ENCODE results near the gene CADM1.

The CADM1 gene

DNA sequence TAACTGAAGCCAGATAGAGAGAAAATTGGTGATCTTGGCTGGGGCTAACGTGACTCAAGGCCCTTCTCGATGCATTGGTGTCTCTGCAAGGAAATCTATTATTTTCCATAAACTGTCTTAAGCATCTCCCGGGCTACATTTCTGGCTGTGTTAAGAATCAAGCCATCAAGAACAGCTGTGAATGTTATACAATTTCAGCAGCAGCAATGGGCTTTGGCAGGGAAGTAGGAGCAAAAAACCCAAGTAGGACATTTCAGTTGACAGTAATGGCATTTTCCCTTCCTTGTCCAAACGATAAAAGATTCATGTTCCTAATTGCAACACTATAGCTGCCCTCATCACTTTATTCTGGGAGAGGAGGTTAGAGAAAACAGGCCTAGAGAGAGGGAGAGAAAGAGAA, 335.0 kb downstream of the CADM1 start:
- DNase-seq (ENCODE audit: low spot score): no peak
- ChIA-PET POLR2A (ENCODE audit: low non-redundant PET) (no interaction called here), CTCF (interaction anchor here (0.6 to 1.0 kb wide), 2 partner anchors 9 to 69 kb away, joined by 3 read pairs; no protein-coding TSS in a partner anchor)
- TF ChIP-seq, protein P1, sequence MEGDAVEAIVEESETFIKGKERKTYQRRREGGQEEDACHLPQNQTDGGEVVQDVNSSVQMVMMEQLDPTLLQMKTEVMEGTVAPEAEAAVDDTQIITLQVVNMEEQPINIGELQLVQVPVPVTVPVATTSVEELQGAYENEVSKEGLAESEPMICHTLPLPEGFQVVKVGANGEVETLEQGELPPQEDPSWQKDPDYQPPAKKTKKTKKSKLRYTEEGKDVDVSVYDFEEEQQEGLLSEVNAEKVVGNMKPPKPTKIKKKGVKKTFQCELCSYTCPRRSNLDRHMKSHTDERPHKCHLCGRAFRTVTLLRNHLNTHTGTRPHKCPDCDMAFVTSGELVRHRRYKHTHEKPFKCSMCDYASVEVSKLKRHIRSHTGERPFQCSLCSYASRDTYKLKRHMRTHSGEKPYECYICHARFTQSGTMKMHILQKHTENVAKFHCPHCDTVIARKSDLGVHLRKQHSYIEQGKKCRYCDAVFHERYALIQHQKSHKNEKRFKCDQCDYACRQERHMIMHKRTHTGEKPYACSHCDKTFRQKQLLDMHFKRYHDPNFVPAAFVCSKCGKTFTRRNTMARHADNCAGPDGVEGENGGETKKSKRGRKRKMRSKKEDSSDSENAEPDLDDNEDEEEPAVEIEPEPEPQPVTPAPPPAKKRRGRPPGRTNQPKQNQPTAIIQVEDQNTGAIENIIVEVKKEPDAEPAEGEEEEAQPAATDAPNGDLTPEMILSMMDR (conservative IDR thresholded peaks at IDR 0.05; ENCODE audit: low read depth): no peak
- no peak overlapping the region for H3K27ac ChIP-seq

GRCh38 chr11:115168686-115169085, 335.5 kb downstream of the CADM1 start:
- DNase-seq (ENCODE audit: low spot score): no peak
- ChIA-PET POLR2A (ENCODE audit: low non-redundant PET) (no interaction called here), CTCF (no interaction called here)
- TF ChIP-seq, protein P1 (conservative IDR thresholded peaks at IDR 0.05; ENCODE audit: low read depth): no peak
- H3K27ac ChIP-seq: no peak overlapping the region

DNA sequence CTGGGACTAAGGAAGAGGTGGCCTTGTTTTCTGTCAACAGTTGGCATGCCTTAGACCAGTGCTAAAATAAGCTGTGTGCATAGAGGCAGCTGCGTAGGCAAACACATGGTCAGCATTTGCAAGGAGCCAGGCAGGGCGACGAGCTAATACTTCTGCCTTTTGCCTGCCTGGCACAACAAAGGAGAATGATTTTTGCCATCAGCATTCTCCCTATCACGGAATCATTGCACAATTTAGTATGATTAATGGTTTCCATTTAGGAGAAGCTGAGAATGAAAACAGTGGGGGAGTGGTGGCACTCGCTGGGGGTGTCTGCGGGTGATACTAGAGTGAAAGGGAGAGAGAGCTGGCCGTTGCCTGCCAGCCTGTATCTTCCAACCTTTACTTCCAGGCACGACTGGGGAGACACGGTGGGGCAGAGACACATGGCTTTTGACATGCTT, 336.0 kb downstream of the CADM1 start:
- POLR2A ChIA-PET (ENCODE audit: low non-redundant PET): no interaction called here

GRCh38 chr11:115167456-115167855, 336.8 kb downstream of the CADM1 start:
- TF ChIP-seq, protein P1 (conservative IDR thresholded peaks at IDR 0.05; ENCODE audit: low read depth): no peak
- no peak overlapping the region for H3K27ac ChIP-seq
- POLR2A ChIA-PET (ENCODE audit: low non-redundant PET): no interaction called here
- CTCF ChIA-PET: no interaction called here
- no peak for DNase-seq (ENCODE audit: low spot score)

More for the DNA sequence above, 336.0 kb downstream of the CADM1 start:
- CTCF ChIA-PET: no interaction called here
- DNase-seq (ENCODE audit: low spot score): peak; percentile 8
- TF ChIP-seq, protein P1 (conservative IDR thresholded peaks at IDR 0.05; ENCODE audit: low read depth): no peak
- no peak overlapping the region for H3K27ac ChIP-seq

DNA sequence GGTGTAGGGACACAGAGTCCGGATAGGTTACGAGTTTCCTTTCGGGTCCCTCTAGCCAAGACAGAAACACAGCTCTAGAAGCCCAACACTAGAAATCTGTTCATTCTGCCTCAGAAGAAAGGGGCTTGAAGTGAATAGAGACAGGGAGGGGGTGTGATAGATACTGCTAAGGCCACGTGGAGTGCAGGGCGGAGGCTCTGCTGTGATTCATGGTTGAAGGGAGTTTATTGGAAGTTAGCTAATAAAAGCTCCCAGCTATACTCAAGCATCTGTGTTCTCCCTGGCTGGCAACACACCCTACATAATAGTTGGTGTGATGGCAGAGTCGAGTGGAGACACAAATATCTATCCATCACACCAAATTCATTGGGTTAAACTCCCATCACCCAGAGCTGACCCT, 337.4 kb downstream of the CADM1 start:
- H3K27ac ChIP-seq: no peak overlapping the region
- ChIA-PET POLR2A (ENCODE audit: low non-redundant PET) (no interaction called here), CTCF (no interaction called here)
- no peak for DNase-seq (ENCODE audit: low spot score)
- TF ChIP-seq, protein P1 (conservative IDR thresholded peaks at IDR 0.05; ENCODE audit: low read depth): no peak

GRCh38 chr11:115164774-115165173, 339.4 kb downstream of the CADM1 start:
- POLR2A ChIA-PET (ENCODE audit: low non-redundant PET): no interaction called here
- CTCF ChIA-PET: interaction anchor here (0.6 kb wide), 1 partner anchor 1391 kb away, joined by 3 read pairs; the partner anchor contains the start of gene ZW10
- H3K27ac ChIP-seq: no peak overlapping the region
- no peak for DNase-seq (ENCODE audit: low spot score)
- TF ChIP-seq, protein P1 (conservative IDR thresholded peaks at IDR 0.05; ENCODE audit: low read depth): no peak

DNA sequence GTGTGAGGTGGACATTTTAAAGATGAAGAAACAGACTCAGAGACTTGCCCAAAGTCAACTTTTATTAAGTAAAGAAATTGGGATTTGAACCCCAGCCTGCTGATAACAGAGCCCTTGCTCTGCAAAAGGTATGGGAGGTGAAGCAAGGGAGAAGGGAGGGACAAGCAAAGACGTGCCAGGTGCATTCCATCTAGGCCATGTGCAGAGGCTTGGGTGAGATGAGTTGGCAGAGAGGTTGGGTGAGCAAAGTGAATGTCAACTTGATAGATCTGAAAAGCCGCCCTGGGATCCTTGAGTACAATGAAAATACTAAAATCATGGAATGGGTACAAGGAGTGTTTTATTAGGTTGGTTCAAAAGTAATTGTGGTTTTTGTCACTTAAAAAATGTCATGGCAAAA, 341.3 kb downstream of the CADM1 start:
- TF ChIP-seq, protein P1 (conservative IDR thresholded peaks at IDR 0.05; ENCODE audit: low read depth): no peak
- CTCF ChIA-PET: no interaction called here
- no peak overlapping the region for H3K27ac ChIP-seq
- DNase-seq (ENCODE audit: low spot score): no peak
- POLR2A ChIA-PET (ENCODE audit: low non-redundant PET): no interaction called here

Measured in RWPE1 (cell line).